GM12878 (cell line): ENCODE data around the gene FGFRL1. TPM values are rescaled to one million over a fixed set of nuclear protein-coding genes. Genes with fewer than 3 reads are reported as not detected.

Experiments used
- ATAC-seq: fragments of 200-7000 bp; cut with Tn5 transposase; 3 replicates; pipeline ENCODE4 v1.9.1; 2020; ENCODE audit warnings: mild to moderate bottlenecking, moderate library complexity
- BruUV-seq: library from RNA; stranded (reverse); fragments of 400-500 nt; replicated peaks from 2 replicates; lab custom pipeline; 2021; lab: Mats Ljungman, UMichigan
- CTCF ChIA-PET: fragments of 300-600 bp; sonication (Branson Sonifier 250); formaldehyde crosslinking; extraction: SDS; loops from one replicate; lab custom pipeline; 2021; ENCODE audit warnings: inconsistent platforms; lab: Yijun Ruan, JAX
- POLR2A ChIA-PET: fragments of 350-600 bp; formaldehyde crosslinking; extraction: SDS; loops from one replicate; lab custom pipeline; 2021; ENCODE audit warnings: inconsistent platforms; lab: Charles Lee
- RAD21 ChIA-PET: fragments of 300-600 bp; sonication (Branson Sonifier 250); formaldehyde crosslinking; loops from one replicate; lab custom pipeline; 2023; ENCODE audit warnings: antibody characterized with exemption; ENCODE audit not compliant: unreplicated experiment; lab: Charles Lee
- SMC1A ChIA-PET: fragments of 300-600 bp; sonication (Branson Sonifier 250); formaldehyde crosslinking; loops from one replicate; lab custom pipeline; 2023; ENCODE audit not compliant: unreplicated experiment, uncharacterized antibody; lab: Charles Lee
- DNase-seq: peaks from one replicate; pipeline ENCODE4 v3.0.0-alpha.2; 2011; ENCODE audit warnings: low read depth, low spot score
- FAIRE-seq: peaks from 3 replicates; lab custom pipeline; 2011; peaks lifted over from hg19 to GRCh38; lab: Jason Lieb, UNC
- H2AFZ ChIP-seq: 2 replicates; pipeline ENCODE4 v1.6.0; 2011; ENCODE audit warnings: low read depth, low read length, control low read depth; ENCODE audit not compliant: control insufficient read depth
- H3K27ac ChIP-seq: 2 replicates; pipeline ENCODE4 v1.5.1; 2011; ENCODE audit warnings: control low read depth; ENCODE audit not compliant: control insufficient read depth, insufficient read depth
- H3K27me3 ChIP-seq, 2 experiments: replicated peaks in 1 of 2; 2 replicates each; pipeline versions ENCODE4 v1.6.0 to v1.6.1; 2011; ENCODE audit warnings: low read length in 1 of 2; ENCODE audit not compliant: control insufficient read depth in 2 of 2, insufficient read depth in 2 of 2
- H3K36me3 ChIP-seq, 2 experiments: 2 replicates each; pipeline ENCODE4 v1.5.1; 2011; ENCODE audit warnings: low read length in 1 of 2; ENCODE audit not compliant: control insufficient read depth in 2 of 2, insufficient read depth in 2 of 2
- H3K4me1 ChIP-seq: 2 replicates; pipeline ENCODE4 v1.6.1; 2011; ENCODE audit warnings: mild to moderate bottlenecking, low read length, moderate library complexity, mixed read lengths; ENCODE audit not compliant: control insufficient read depth, insufficient read depth
- H3K4me2 ChIP-seq: 2 replicates; pipeline ENCODE4 v1.6.0; 2011; ENCODE audit warnings: control low read depth; ENCODE audit not compliant: control insufficient read depth, insufficient read depth
- H3K4me3 ChIP-seq: fragments of 200-600 bp; sonication (generic); 2 replicates; pipeline ENCODE4 v1.5.1; 2016
- H3K79me2 ChIP-seq: 2 replicates; pipeline ENCODE4 v1.6.0; 2011; ENCODE audit warnings: low read length; ENCODE audit not compliant: control insufficient read depth, insufficient read depth
- H3K9ac ChIP-seq: 2 replicates; pipeline ENCODE4 v1.8.0; 2011; ENCODE audit warnings: low read length, control low read depth, mixed read lengths; ENCODE audit not compliant: control insufficient read depth, insufficient read depth
- H3K9me3 ChIP-seq: replicated peaks from 3 replicates; pipeline ENCODE4 v1.5.1; 2011; ENCODE audit warnings: mild to moderate bottlenecking, low read length; ENCODE audit not compliant: control insufficient read depth, insufficient read depth
- H4K20me1 ChIP-seq: 2 replicates; pipeline ENCODE4 v1.6.0; 2011; ENCODE audit not compliant: control insufficient read depth, insufficient read depth
- FOXK2 ChIP-seq: fragments of 450-650 bp; IDR thresholded peaks from 2 replicates; pipeline ENCODE4 v1.6.1; 2017; ENCODE audit warnings: mild to moderate bottlenecking, moderate library complexity
- LARP7 ChIP-seq: fragments of 450-650 bp; IDR thresholded peaks from 2 replicates; pipeline ENCODE4 v1.6.1; 2017; ENCODE audit warnings: mild to moderate bottlenecking
- POLR2A ChIP-seq: IDR thresholded peaks from 2 replicates; pipeline ENCODE4 v1.6.1; 2011; ENCODE audit warnings: low read depth, mild to moderate bottlenecking, low read length
- RUNX3 ChIP-seq: IDR thresholded peaks from 2 replicates; pipeline ENCODE4 v1.6.1; 2012; ENCODE audit warnings: low read length, inconsistent platforms
- SIX5 ChIP-seq: IDR thresholded peaks from 2 replicates; pipeline ENCODE4 v1.6.1; 2011; ENCODE audit warnings: mild to moderate bottlenecking, low read depth, low read length, moderate library complexity; ENCODE audit not compliant: severe bottlenecking
- SREBF1 ChIP-seq: IDR thresholded peaks from 2 replicates; pipeline ENCODE4 v1.6.1; 2012; ENCODE audit warnings: mild to moderate bottlenecking, low read length
- SUZ12 ChIP-seq: fragments of 200-600 bp; sonication (generic); IDR thresholded peaks from one replicate; pipeline ENCODE4 v1.6.1; 2018; ENCODE audit warnings: antibody characterized with exemption, mild to moderate bottlenecking; ENCODE audit not compliant: unreplicated experiment
- ZNF24 ChIP-seq: fragments of 450-650 bp; IDR thresholded peaks from 2 replicates; pipeline ENCODE4 v1.6.1; 2017; ENCODE audit warnings: antibody characterized with exemption, mild to moderate bottlenecking
- WGBS: methylation state at CpG from one replicate; pipeline ENCODE4 v1.1.6; 2016; ENCODE audit warnings: low lambda C conversion rate; ENCODE audit not compliant: insufficient replicate concordance, insufficient coverage; ENCODE audit errors: missing lambda C conversion rate; 5-methylcytosine and 5-hydroxymethylcytosine counted together
- in situ Hi-C: fragments of 300-500 bp; cut with MboI; formaldehyde crosslinking; loops from 9 replicates; pipeline ENCODE4 v1.14.3; 2018; ENCODE audit warnings: mixed read lengths
- intact Hi-C: fragments of 100-400 bp; cut with micrococcal nuclease; formaldehyde crosslinking; loops from one replicate; pipeline ENCODE4 v1.14.2; 2022; ENCODE audit not compliant: unreplicated experiment
- polyA plus RNA-seq, 11 experiments: library from polyadenylated mRNA; depleted of rRNA in 4 of 11; unstranded in 6 of 11; stranded (reverse) in 5 of 11; fragments of >200 nt; fragmentation: Nextera tagmentation in 4 of 11; fragmentation: Illumina TruSeq in 1 of 11; extraction: Ambion mirVana in 4 of 11; extraction: Trizol in 1 of 11; gene quantifications; 1 replicate in 1 of 11; 2 replicates in 10 of 11; pipeline versions ENCODE4 v1.2.1 to v1.2.3, GENCODE V29; 2011 to 2016; ENCODE audit warnings: inconsistent platforms in 2 of 11, missing spikeins in 2 of 11, low read depth in 1 of 11
- total RNA-seq, 4 experiments: library from RNA; depleted of rRNA in 3 of 4; stranded (reverse); fragments of >200 nt in 3 of 4; fragmentation: Illumina TruSeq in 1 of 4; extraction: Trizol in 1 of 4; gene quantifications; 2 replicates each; pipeline versions ENCODE4 v1.2.1 to v1.2.3, GENCODE V29; 2013 to 2021
- TF ChIP-seq, protein P1 (sequence below): fragments of 450-650 bp; formaldehyde crosslinking; IDR thresholded peaks from 2 replicates; pipeline ENCODE4 v1.5.0; 2022; ENCODE audit warnings: mild to moderate bottlenecking, missing genetic modification characterization

The FGFRL1 gene
- total and polyA plus RNA-seq, 10 of the 15 experiments (the other 5 are each of a cell fraction or from before 2014, with no cell fraction given): 0.02 to 1.5 (median 0.29) TPM; not detected in 2

DNA sequence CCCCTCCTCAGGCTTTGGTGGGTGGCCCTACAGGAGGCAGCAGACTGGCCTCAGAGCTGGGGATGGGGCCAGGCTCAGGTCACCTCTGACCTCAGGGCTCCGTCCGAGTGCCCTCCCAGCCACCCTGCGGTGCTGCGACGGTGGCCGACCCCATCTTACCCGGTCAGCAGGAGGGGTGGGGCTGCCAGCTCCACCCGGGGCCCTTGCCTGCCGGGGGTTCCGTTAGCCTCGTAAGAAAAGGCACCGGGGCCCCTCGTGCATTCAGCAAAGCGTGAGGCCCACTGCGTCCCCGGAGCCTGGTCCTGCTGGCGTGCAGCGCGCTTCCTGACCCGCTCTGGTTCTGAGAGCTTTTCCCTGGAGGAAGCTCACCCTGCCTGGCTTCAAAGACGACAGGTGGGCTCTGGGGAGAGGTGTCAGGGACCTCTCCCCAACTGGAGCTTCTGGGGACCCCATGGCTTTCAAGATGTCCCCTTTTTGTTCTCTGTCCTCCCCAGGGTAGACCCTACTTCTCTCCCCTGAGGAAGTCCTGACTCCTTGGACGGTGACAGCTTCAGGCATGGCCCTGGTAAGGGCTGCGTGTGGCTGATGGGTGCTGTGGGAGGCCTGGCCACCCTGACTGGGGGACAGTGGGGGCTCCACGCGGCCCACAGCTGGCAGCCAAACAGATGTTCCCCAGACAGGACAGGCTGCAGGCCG is 15.9 kb downstream of the FGFRL1 start:
- intact Hi-C loops: loop anchor here (5.0 kb wide), 1 partner anchor 335 kb away; no protein-coding TSS in a partner anchor
- FAIRE-seq (no peak), DNase-seq (no peak), ATAC-seq (no peak)
- in situ Hi-C loops: no loop called here
- 67% methylated on average over 26 of the region's 26 CpGs for WGBS
- ChIA-PET CTCF (no interaction called here), RAD21 (no interaction called here), POLR2A (no interaction called here), SMC1A (no interaction called here)
- Histone ChIP-seq H3K36me3 (no peaks in the 10 kb centered on the region), H3K79me2 (no peaks in the 10 kb centered on the region), H3K27ac (no peak overlapping the region), H3K27me3 (no peaks in the 10 kb centered on the region), H2AFZ (no peak overlapping the region), H3K4me2 (no peak overlapping the region), H4K20me1 (no peaks in the 10 kb centered on the region), H3K4me3 (no peak overlapping the region), H3K9me3 (no peaks in the 10 kb centered on the region), H3K4me1 (peaks cover 6% of the 10 kb centered on the region), H3K9ac (no peak overlapping the region)
- no TSS peak for BruUV-seq
- TF ChIP-seq RUNX3 (no peak), ZNF24 (no peak), POLR2A (0 out of 2 replicates have a peak, but pooled peaks have one; percentile 4), FOXK2 (no peak), SIX5 (no peak)

DNA sequence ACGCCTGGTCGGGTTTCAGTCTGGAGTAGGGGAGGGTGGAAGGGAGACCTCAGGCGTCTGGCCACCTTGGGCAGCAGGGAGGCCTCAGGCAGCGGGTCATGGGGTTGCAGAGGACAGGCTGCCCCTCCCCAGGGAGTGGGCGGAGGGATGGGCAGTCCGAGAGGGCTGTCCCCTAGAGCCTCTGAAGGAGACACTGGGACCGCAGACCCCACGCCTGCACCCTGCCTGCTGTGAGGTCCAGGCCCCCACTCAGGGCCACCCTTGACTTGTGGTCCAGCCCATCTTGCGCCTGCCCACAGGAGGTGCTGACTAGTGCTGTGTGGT is 16.5 kb downstream of the FGFRL1 start:
- Histone ChIP-seq H3K79me2 (no peaks in the 10 kb centered on the region), H3K4me3 (no peak overlapping the region), H3K9me3 (no peaks in the 10 kb centered on the region), H3K4me2 (no peak overlapping the region), H3K27me3 (no peaks in the 10 kb centered on the region), H4K20me1 (no peaks in the 10 kb centered on the region), H2AFZ (no peak overlapping the region), H3K36me3 (no peaks in the 10 kb centered on the region), H3K4me1 (peaks cover 6% of the 10 kb centered on the region), H3K27ac (no peak overlapping the region), H3K9ac (no peak overlapping the region)
- in situ Hi-C loops: no loop called here
- intact Hi-C loops: loop anchor here (5.0 kb wide), 1 partner anchor 334 kb away; no protein-coding TSS in a partner anchor
- ChIA-PET CTCF (no interaction called here), POLR2A (no interaction called here), RAD21 (no interaction called here), SMC1A (no interaction called here)
- 51% methylated on average over 9 of the region's 9 CpGs for WGBS
- TF ChIP-seq POLR2A (peak; percentile 1; the same call in 1 of the 2 replicates), SREBF1 (no peak), SUZ12 (no peak), LARP7 (no peak)
- TF ChIP-seq, protein P1, sequence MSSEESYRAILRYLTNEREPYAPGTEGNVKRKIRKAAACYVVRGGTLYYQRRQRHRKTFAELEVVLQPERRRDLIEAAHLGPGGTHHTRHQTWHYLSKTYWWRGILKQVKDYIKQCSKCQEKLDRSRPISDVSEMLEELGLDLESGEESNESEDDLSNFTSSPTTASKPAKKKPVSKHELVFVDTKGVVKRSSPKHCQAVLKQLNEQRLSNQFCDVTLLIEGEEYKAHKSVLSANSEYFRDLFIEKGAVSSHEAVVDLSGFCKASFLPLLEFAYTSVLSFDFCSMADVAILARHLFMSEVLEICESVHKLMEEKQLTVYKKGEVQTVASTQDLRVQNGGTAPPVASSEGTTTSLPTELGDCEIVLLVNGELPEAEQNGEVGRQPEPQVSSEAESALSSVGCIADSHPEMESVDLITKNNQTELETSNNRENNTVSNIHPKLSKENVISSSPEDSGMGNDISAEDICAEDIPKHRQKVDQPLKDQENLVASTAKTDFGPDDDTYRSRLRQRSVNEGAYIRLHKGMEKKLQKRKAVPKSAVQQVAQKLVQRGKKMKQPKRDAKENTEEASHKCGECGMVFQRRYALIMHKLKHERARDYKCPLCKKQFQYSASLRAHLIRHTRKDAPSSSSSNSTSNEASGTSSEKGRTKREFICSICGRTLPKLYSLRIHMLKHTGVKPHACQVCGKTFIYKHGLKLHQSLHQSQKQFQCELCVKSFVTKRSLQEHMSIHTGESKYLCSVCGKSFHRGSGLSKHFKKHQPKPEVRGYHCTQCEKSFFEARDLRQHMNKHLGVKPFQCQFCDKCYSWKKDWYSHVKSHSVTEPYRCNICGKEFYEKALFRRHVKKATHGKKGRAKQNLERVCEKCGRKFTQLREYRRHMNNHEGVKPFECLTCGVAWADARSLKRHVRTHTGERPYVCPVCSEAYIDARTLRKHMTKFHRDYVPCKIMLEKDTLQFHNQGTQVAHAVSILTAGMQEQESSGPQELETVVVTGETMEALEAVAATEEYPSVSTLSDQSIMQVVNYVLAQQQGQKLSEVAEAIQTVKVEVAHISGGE: no peak
- no TSS peak for BruUV-seq
- ATAC-seq (no peak), FAIRE-seq (no peak), DNase-seq (no peak)
